Ammon's horn (tissue), 1 donor: ENCODE results near the gene EFCAB12.
"Not testable (repeated sequence)": the region's sequence is repeated elsewhere in the genome, so short reads cannot be mapped to it uniquely, and the experiment has no call there.

Experiments used
- DNase-seq: peaks from one replicate; pipeline ENCODE4 v3.0.0-alpha.2; 2016; ENCODE audit warnings: low spot score

EFCAB12 gene

GRCh38 chr3:129365296-129366136 is 62.9 kb downstream of the EFCAB12 start:
- DNase-seq: no peak

GRCh38 chr3:129364811-129365210 is 63.6 kb downstream of the EFCAB12 start:
- not testable (repeated sequence) for DNase-seq

- not testable (repeated sequence) for DNase-seq
These were observed 65.1 kb downstream of the EFCAB12 start for GRCh38 chr3:129363356-129363755.

- DNase-seq: no peak
These were observed 67.6 kb downstream of the EFCAB12 start for GRCh38 chr3:129360705-129361460.

GRCh38 chr3:129360171-129360611 is 68.2 kb downstream of the EFCAB12 start:
- no peak for DNase-seq

- DNase-seq: no peak
These were observed 69.6 kb downstream of the EFCAB12 start for GRCh38 chr3:129358772-129359371.

- DNase-seq: no peak
These were observed 70.2 kb downstream of the EFCAB12 start for GRCh38 chr3:129358177-129358771.

GRCh38 chr3:129357616-129358015 is 70.8 kb downstream of the EFCAB12 start:
- DNase-seq: no peak

- no peak for DNase-seq
These were observed 71.5 kb downstream of the EFCAB12 start for GRCh38 chr3:129356756-129357425.

GRCh38 chr3:129353589-129353941 is 74.9 kb downstream of the EFCAB12 start:
- no peak for DNase-seq

GRCh38 chr3:129352650-129353588 is 75.5 kb downstream of the EFCAB12 start:
- DNase-seq: no peak

GRCh38 chr3:129352045-129352444 is 76.4 kb downstream of the EFCAB12 start:
- DNase-seq: no peak
